Right atrium auricular region (tissue), 2 donors: ENCODE results near the gene ANAPC5. TPM values are rescaled to one million over a fixed set of nuclear protein-coding genes. Genes with fewer than 3 reads are reported as not detected.
"Not testable (repeated sequence)": the region's sequence is repeated elsewhere in the genome, so short reads cannot be mapped to it uniquely, and the experiment has no call there.

Experiments used
- DNase-seq: peaks from one replicate; pipeline ENCODE4 v3.0.0-alpha.2; 2019; ENCODE audit warnings: low spot score
- H3K27ac ChIP-seq, 2 donors: fragments of 200-600 bp; sonication (generic); 1 replicate in 1 of 2; 2 replicates in 1 of 2; pipeline ENCODE4 v1.5.1; 2016 to 2019
- H3K27me3 ChIP-seq, 2 donors: fragments of 200-600 bp; sonication (generic); one replicate each; pipeline versions ENCODE4 v1.5.1 to v1.6.0; 2017 to 2019
- H3K36me3 ChIP-seq: fragments of 200-600 bp; sonication (generic); one replicate; pipeline ENCODE4 v1.5.1; 2016
- H3K4me1 ChIP-seq, 2 donors: fragments of 200-600 bp; sonication (generic); one replicate each; pipeline versions ENCODE4 v1.5.1 to v1.6.0; 2017 to 2019
- H3K4me3 ChIP-seq, 2 donors: fragments of 200-600 bp; sonication (generic); 1 replicate in 1 of 2; 2 replicates in 1 of 2; pipeline ENCODE4 v1.5.1; 2017 to 2019; ENCODE audit warnings: mild to moderate bottlenecking in 1 of 2, moderate library complexity in 1 of 2
- H3K9me3 ChIP-seq, 2 donors: fragments of 200-600 bp; sonication (generic); one replicate each; pipeline ENCODE4 v1.5.1; 2019
- total RNA-seq, 2 donors: library from RNA; depleted of rRNA; stranded (reverse); fragments of >200 nt; gene quantifications; one replicate each; pipeline ENCODE4 v1.1.0, GENCODE V29; 2016
- TF ChIP-seq, protein P1 (sequence below), 2 donors: fragments of 200-600 bp; sonication (generic); IDR thresholded peaks; one replicate each; pipeline ENCODE4 v1.5.1; 2019; ENCODE audit warnings: antibody characterized with exemption in 2 of 2

The ANAPC5 gene
- total RNA-seq, 2 donors from 2014 or later: 54.6 to 63.1 TPM

GRCh38 chr12:121282072-121282742 is 70.0 kb downstream of the ANAPC5 start:
- peak overlapping the region; percentile 31 to 39 for H3K27ac ChIP-seq
- DNase-seq: no peak
- no peaks in the 10 kb centered on the region for H3K9me3 ChIP-seq
- peaks cover 0 to 40% of the 10 kb centered on the region in 2 donors for H3K4me1 ChIP-seq
- H3K27me3 ChIP-seq: no peaks in the 10 kb centered on the region
- TF ChIP-seq, protein P1, sequence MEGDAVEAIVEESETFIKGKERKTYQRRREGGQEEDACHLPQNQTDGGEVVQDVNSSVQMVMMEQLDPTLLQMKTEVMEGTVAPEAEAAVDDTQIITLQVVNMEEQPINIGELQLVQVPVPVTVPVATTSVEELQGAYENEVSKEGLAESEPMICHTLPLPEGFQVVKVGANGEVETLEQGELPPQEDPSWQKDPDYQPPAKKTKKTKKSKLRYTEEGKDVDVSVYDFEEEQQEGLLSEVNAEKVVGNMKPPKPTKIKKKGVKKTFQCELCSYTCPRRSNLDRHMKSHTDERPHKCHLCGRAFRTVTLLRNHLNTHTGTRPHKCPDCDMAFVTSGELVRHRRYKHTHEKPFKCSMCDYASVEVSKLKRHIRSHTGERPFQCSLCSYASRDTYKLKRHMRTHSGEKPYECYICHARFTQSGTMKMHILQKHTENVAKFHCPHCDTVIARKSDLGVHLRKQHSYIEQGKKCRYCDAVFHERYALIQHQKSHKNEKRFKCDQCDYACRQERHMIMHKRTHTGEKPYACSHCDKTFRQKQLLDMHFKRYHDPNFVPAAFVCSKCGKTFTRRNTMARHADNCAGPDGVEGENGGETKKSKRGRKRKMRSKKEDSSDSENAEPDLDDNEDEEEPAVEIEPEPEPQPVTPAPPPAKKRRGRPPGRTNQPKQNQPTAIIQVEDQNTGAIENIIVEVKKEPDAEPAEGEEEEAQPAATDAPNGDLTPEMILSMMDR (IDR thresholded peaks at IDR 0.05): no peak
- H3K36me3 ChIP-seq: no peaks in the 10 kb centered on the region
- H3K4me3 ChIP-seq: no peak overlapping the region

DNA sequence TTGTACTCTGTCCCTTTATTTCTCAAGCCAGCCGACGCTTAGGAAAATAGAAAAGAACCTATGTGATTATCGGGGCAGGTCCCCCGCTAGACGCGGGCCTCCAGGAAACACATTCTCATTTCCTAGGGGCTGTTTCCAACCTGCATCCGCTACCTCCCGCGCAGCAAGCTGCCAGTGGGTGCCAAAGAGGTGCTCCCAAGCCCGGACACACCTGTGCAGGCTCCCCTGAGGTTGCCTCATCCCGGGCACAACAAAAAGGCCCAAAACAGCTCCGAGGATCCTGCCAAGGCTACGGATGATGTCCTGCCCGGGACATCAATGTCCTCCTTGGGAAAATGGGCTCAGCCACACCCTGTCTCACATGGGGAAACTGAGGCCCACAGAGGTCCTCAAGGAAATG is 71.1 kb downstream of the ANAPC5 start:
- H3K4me3 ChIP-seq, H3K27me3 ChIP-seq, H3K36me3 ChIP-seq, DNase-seq, H3K27ac ChIP-seq, H3K9me3 ChIP-seq: not testable (repeated sequence)
- H3K4me1 ChIP-seq: peaks cover 0 to 40% of the 10 kb centered on the region in 2 donors

DNA sequence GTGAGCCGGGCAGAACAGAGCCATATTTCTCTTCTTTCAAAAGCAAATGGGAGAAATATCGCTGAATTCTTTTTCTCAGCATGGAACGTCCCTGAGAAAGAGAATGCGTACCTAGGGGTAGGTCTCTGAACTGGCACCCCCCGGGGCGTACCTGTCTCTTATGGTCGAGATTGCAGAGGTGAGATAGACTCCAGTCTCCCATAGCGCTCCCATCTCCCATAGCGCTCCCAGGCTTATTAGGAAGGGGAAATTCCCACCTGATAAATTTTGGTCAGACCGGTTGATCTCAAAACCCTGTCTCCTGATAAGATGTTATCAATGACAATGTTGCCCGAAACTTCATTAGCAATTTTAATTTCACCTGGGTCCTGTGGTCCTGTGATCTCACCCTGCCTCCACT is 71.7 kb downstream of the ANAPC5 start:
- not testable (repeated sequence) for DNase-seq, H3K9me3 ChIP-seq, H3K27ac ChIP-seq, H3K27me3 ChIP-seq, H3K4me3 ChIP-seq, H3K36me3 ChIP-seq
- H3K4me1 ChIP-seq: peaks cover 0 to 39% of the 10 kb centered on the region in 2 donors

- H3K4me3 ChIP-seq: no peak overlapping the region
- no peak for DNase-seq
- peaks cover 0 to 28% of the 10 kb centered on the region in 2 donors for H3K4me1 ChIP-seq
- H3K27ac ChIP-seq: peak overlapping the region; percentile 44 to 63
- peaks cover under 1% of the 10 kb centered on the region for H3K36me3 ChIP-seq
- H3K9me3 ChIP-seq: no peaks in the 10 kb centered on the region
- TF ChIP-seq, protein P1 (IDR thresholded peaks at IDR 0.05): no peak
- H3K27me3 ChIP-seq: no peaks in the 10 kb centered on the region
Observed at GRCh38 chr12:121279507-121279915, 72.7 kb downstream of the ANAPC5 start.

GRCh38 chr12:121279071-121279375 is 73.2 kb downstream of the ANAPC5 start:
- Histone ChIP-seq H3K4me1 (peaks cover 0 to 26% of the 10 kb centered on the region in 2 donors), H3K27ac (peak overlapping the region; percentile 44 to 63), H3K36me3 (peaks cover 5% of the 10 kb centered on the region), H3K27me3 (no peaks in the 10 kb centered on the region), H3K4me3 (no peak overlapping the region), H3K9me3 (no peaks in the 10 kb centered on the region)
- TF ChIP-seq, protein P1 (IDR thresholded peaks at IDR 0.05): no peak
- DNase-seq: no peak

GRCh38 chr12:121278169-121279070 is 73.8 kb downstream of the ANAPC5 start:
- Histone ChIP-seq H3K4me3 (no peak overlapping the region), H3K4me1 (peaks cover 0 to 26% of the 10 kb centered on the region in 2 donors), H3K36me3 (peaks cover 11% of the 10 kb centered on the region), H3K27me3 (no peaks in the 10 kb centered on the region), H3K9me3 (no peaks in the 10 kb centered on the region), H3K27ac (peak overlapping the region; percentile 44 to 63)
- DNase-seq: no peak
- TF ChIP-seq, protein P1 (IDR thresholded peaks at IDR 0.05): no peak
